ENCODE data around the gene PCDH10.

Gene PCDH10

DNA sequence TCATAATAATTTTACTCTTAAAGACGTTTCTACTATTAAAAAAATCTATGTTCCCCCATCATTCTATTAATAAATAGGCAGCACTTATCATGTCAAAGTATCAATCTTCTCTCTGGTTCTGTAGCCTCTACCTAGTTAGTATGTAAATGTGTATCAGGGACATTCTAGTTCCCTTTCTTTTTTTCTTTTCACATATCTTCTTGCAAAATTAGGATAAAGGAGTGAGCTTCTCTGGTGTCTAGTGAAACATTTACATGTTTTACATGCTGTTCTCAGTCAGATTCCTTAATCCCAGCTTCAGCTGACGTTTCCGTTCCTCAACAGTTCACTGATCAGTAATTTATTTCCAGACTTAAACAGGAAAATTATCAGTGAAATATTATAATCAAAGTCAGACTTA, 11.8 kb downstream of the PCDH10 start:
- no peak overlapping the region for H3K4me2 ChIP-seq
- no peak overlapping the region for H2AFZ ChIP-seq (ENCODE audit: low read depth)
- peaks cover 4% of the 10 kb centered on the region for H3K4me1 ChIP-seq (ENCODE audit: low read depth, poor library complexity, severe bottlenecking)
- no peak overlapping the region for H3K4me3 ChIP-seq (IDR thresholded peaks at IDR 0.05; ENCODE audit: insufficient read depth, low read depth, low read length)
- H3K27ac ChIP-seq: no peak overlapping the region
- no peaks in the 10 kb centered on the region for H3K36me3 ChIP-seq (ENCODE audit: insufficient read depth)
- no peaks in the 10 kb centered on the region for H4K20me1 ChIP-seq (ENCODE audit: insufficient read depth)
- H3K9ac ChIP-seq: no peak overlapping the region
- no peaks in the 10 kb centered on the region for H3K27me3 ChIP-seq (ENCODE audit: insufficient read depth, low read depth)
- TF ChIP-seq, protein P1, sequence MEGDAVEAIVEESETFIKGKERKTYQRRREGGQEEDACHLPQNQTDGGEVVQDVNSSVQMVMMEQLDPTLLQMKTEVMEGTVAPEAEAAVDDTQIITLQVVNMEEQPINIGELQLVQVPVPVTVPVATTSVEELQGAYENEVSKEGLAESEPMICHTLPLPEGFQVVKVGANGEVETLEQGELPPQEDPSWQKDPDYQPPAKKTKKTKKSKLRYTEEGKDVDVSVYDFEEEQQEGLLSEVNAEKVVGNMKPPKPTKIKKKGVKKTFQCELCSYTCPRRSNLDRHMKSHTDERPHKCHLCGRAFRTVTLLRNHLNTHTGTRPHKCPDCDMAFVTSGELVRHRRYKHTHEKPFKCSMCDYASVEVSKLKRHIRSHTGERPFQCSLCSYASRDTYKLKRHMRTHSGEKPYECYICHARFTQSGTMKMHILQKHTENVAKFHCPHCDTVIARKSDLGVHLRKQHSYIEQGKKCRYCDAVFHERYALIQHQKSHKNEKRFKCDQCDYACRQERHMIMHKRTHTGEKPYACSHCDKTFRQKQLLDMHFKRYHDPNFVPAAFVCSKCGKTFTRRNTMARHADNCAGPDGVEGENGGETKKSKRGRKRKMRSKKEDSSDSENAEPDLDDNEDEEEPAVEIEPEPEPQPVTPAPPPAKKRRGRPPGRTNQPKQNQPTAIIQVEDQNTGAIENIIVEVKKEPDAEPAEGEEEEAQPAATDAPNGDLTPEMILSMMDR (conservative IDR thresholded peaks at IDR 0.05; ENCODE audit: low read depth, low read length): no peak
- H3K79me2 ChIP-seq (ENCODE audit: insufficient read depth, low read depth): no peaks in the 10 kb centered on the region

- Histone ChIP-seq H3K9ac (no peak overlapping the region), H3K27ac (no peak overlapping the region), H3K36me3 (ENCODE audit: insufficient read depth) (no peaks in the 10 kb centered on the region), H3K4me2 (no peak overlapping the region), H3K79me2 (ENCODE audit: insufficient read depth, low read depth) (no peaks in the 10 kb centered on the region), H3K27me3 (ENCODE audit: insufficient read depth, low read depth) (no peaks in the 10 kb centered on the region), H2AFZ (ENCODE audit: low read depth) (no peak overlapping the region), H3K4me3 (IDR thresholded peaks at IDR 0.05; ENCODE audit: insufficient read depth, low read depth, low read length) (no peak overlapping the region), H4K20me1 (ENCODE audit: insufficient read depth) (no peaks in the 10 kb centered on the region), H3K4me1 (ENCODE audit: low read depth, poor library complexity, severe bottlenecking) (peaks cover 4% of the 10 kb centered on the region)
- TF ChIP-seq, protein P1 (conservative IDR thresholded peaks at IDR 0.05; ENCODE audit: low read depth, low read length): no peak
Observed at GRCh38 chr4:133161570-133162295, 12.6 kb downstream of the PCDH10 start.

DNA sequence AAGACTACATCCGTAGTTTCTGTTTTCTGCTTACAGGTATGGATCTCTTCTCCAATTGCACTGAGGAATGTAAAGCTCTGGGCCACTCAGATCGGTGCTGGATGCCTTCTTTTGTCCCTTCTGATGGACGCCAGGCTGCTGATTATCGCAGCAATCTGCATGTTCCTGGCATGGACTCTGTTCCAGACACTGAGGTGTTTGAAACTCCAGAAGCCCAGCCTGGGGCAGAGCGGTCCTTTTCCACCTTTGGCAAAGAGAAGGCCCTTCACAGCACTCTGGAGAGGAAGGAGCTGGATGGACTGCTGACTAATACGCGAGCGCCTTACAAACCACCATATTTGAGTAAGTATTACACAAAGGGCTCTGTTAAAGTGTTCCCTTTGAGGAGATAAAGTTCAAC, 13.8 kb downstream of the PCDH10 start:
- no peak overlapping the region for H2AFZ ChIP-seq (ENCODE audit: low read depth)
- no peaks in the 10 kb centered on the region for H3K79me2 ChIP-seq (ENCODE audit: insufficient read depth, low read depth)
- peaks cover under 1% of the 10 kb centered on the region for H3K4me1 ChIP-seq (ENCODE audit: low read depth, poor library complexity, severe bottlenecking)
- no peak overlapping the region for H3K4me3 ChIP-seq (IDR thresholded peaks at IDR 0.05; ENCODE audit: insufficient read depth, low read depth, low read length)
- H3K9ac ChIP-seq: no peak overlapping the region
- H4K20me1 ChIP-seq (ENCODE audit: insufficient read depth): no peaks in the 10 kb centered on the region
- no peaks in the 10 kb centered on the region for H3K36me3 ChIP-seq (ENCODE audit: insufficient read depth)
- no peaks in the 10 kb centered on the region for H3K27me3 ChIP-seq (ENCODE audit: insufficient read depth, low read depth)
- no peak overlapping the region for H3K27ac ChIP-seq
- H3K4me2 ChIP-seq: no peak overlapping the region
- TF ChIP-seq, protein P1 (conservative IDR thresholded peaks at IDR 0.05; ENCODE audit: low read depth, low read length): no peak

- Histone ChIP-seq H3K4me1 (ENCODE audit: low read depth, poor library complexity, severe bottlenecking) (no peaks in the 10 kb centered on the region), H3K9ac (no peak overlapping the region), H3K27ac (no peak overlapping the region), H4K20me1 (ENCODE audit: insufficient read depth) (no peaks in the 10 kb centered on the region), H3K79me2 (ENCODE audit: insufficient read depth, low read depth) (no peaks in the 10 kb centered on the region), H3K4me2 (no peak overlapping the region), H2AFZ (ENCODE audit: low read depth) (no peak overlapping the region), H3K27me3 (ENCODE audit: insufficient read depth, low read depth) (no peaks in the 10 kb centered on the region), H3K36me3 (ENCODE audit: insufficient read depth) (no peaks in the 10 kb centered on the region), H3K4me3 (IDR thresholded peaks at IDR 0.05; ENCODE audit: insufficient read depth, low read depth, low read length) (no peak overlapping the region)
- TF ChIP-seq, protein P1 (conservative IDR thresholded peaks at IDR 0.05; ENCODE audit: low read depth, low read length): no peak
Observed at GRCh38 chr4:133178956-133179355, 29.9 kb downstream of the PCDH10 start.
